ENCODE measurements around the gene BLVRA.
"Not testable (repeated sequence)": the region's sequence is repeated elsewhere in the genome, so short reads cannot be mapped to it uniquely, and the experiment has no call there.

Gene BLVRA

GRCh38 chr7:43810195-43810941, 51.9 kb downstream of the BLVRA start:
- peak; percentile 76 for DNase-seq

DNA sequence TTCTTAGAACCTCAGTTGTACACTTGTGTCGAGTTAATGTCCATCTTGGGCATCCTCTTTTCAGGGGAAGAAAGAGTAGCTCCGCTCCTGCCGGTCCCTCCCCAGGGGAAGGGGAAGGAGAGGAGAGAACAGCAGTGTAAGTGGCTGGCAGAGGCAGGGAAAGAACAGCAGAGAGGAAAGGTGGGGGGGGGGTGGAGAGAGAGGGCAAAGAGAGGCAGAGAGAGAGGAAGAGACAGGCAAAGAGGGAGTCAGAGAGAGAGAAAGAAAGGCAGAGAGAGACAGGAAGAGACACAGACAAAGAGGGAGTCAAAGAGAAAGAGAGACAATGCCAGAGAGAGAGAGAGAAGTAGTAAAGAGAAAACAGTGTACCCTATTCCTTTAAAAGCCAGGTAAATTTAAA, 56.9 kb downstream of the BLVRA start:
- DNase-seq, result no peak

GRCh38 chr7:43816046-43816797, 57.7 kb downstream of the BLVRA start:
- DNase-seq, result not testable (repeated sequence)

DNA sequence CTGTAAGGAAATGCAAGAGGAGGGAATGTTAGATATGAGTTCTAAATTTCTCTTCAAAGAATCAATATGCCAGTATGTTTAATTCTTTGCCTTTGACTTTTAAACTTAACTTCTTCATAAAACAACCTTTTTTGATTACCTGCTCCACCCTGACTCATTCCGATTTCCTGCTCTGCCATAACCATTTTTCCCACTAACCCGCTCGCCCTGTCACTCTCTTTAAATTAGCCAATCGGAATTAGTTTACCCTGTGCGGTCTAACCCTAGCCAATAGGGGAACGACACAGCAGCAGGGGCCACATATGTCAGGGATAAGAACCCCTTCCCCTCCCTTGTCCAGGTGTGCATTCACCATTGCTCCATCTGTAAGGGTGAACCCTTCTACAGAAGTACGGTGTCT, 64.9 kb downstream of the BLVRA start:
- DNase-seq, result not testable (repeated sequence)

GRCh38 chr7:43823941-43824340, 65.5 kb downstream of the BLVRA start:
- no peak for DNase-seq

DNA sequence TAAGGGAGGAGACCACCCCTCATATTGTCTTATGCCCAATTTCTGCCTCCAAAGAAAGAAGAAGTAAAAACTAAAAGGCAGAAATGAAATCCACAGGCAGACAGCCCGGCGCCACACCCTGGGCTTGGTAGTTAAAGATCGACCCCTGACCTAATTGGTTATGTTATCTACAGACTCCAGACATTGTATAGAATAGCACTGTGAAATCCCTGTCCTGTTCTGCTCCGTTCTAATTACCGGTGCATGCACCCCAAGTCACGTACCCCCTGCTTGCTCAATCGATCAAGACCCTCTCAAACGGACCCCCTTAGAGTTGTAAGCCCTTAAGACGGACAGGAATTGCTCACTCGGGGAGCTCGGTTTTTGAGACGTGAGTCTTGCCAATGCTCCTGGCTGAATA, 66.0 kb downstream of the BLVRA start:
- not testable (repeated sequence) for DNase-seq

- DNase-seq, result no peak
These were observed 66.5 kb downstream of the BLVRA start for GRCh38 chr7:43824963-43825362.

DNA sequence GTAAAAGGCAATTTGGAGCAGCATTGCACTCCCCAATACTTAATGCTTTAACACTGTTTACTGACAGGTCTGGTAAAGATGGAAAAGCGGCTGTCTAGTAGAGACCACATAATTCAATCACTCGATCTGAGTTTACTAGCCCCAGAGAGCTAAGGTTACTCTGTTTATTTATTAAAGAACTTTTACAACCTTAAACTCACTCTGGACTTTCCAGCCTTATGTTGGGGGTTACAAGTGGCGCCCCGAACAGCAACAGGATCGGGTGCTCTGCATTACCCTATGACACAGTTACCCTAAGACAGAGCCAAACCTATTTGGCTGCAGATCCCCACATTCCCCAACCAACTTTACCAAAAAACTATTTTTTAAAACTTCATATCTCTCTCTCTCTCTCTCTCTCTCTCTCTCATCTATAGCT, 66.9 kb downstream of the BLVRA start:
- DNase-seq, result no peak

DNA sequence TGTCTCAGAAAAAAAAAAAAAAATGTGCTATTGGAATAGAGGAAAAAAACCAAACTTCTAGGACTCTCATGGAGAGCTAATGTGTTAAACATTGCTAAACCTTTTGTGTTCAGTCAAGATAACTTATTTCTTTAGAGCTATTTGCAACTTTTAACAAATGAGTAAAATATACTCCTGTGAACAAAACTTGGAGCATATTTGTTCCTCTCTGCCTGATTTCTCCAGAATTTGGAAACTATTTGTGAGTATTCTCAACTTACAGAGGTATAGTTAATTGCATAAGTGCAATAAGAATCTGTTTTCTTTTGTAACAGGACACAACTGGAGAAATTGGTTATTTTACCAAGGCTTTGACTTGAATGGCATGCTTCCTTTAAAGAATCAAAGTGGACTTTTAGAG, 72.4 kb downstream of the BLVRA start:
- not testable (repeated sequence) for DNase-seq

DNA sequence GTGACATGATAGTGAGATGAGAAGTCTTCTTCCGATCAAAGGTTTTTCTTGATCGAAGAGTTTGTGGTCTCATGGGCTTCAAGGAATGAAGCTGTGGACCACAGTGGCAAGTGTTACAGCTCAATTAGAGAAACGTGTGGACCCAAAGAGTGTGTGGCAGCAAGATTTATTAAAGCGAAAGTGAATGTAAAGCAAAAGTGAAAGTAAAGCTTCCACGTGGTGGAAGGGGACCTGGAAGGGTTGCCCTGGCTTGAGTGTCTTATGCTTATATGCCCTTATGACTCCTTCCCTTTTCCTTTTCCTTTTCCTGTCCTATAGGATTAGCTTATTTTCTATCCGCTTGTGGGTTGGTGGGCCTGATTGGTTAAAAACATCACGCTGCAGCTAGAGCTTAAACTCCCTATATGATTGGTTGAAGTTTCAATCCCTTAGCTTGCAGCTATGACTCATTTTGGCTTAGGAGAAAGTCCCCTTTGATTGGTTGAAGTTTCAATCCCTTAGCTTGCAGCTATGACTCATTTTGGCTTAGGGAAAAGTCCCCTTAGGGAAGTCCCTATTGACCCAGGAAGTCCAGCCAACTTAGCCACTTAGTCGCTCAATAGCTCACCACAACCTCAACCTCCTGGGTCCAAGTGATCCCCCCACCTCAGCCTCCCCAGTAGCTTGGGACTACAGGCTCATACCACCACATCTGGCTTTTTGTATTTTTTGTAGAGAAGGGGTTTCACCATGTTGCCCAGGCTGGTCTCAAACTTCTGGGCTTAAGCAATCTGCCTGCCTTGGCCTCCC, 76.2 kb downstream of the BLVRA start:
- DNase-seq, result no peak

- DNase-seq, result no peak
These were observed 79.8 kb downstream of the BLVRA start for GRCh38 chr7:43838201-43838658.

DNA sequence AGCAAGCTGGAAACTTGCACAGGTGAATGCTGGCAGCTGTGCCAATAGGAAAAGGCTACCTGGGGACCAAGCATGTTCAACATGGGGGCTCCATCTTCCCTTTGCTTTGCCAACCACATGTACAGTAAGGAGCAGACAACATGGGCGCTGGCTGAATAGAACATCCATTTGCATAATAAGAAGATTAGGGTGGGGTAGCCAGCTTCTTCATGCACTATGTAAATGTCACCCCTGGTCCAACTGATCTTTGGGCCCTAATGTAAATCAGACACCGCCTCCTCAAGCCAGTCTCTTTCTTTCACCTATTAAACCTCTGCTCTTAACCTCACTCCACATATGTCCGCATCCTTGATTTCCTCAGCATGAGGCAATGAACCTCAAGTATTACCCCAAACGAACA, 84.8 kb downstream of the BLVRA start:
- no peak for DNase-seq

GRCh38 chr7:43844257-43844656, 85.8 kb downstream of the BLVRA start:
- DNase-seq, result no peak

GRCh38 chr7:43844662-43845061, 86.2 kb downstream of the BLVRA start:
- DNase-seq, result no peak

GRCh38 chr7:43847496-43847895, 89.0 kb downstream of the BLVRA start:
- no peak for DNase-seq

- DNase-seq, result no peak
These were observed 90.6 kb downstream of the BLVRA start for GRCh38 chr7:43849047-43849446.

DNA sequence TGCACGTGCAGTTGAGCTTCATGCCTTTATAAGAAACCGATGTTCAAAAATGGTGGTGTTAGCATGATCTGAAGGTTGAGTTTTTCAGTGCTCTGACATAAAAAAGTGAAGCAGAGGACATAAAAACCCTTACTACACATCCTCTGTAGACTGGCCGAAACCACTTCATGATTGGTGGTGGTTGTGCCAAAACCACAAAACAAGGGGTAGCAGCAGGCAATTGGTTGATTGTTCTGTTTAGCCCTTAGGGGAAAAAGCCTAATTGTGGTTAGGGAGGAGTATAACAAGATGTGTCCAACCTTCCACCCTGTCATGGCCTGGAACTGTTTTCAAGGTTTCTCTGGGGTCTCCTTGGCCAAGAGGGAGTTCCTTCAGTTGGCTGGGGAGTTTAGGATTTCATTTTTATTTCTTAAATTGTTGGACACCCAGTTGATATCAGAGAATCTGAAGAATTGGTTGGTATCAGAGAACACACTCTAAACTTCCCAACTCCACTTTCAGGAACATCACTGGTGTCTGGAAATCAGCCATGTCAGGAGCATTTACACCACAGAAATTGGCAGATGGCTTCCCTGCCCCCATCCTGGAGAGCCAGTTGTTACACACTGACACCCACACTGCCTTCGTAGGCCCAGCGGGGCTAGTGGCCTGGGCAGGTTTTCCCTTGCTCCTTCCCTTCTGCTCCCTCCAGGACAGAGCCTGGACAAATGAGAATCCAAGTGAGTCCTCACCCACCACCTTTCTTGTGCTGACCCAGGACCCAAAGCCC, 92.1 kb downstream of the BLVRA start:
- no peak for DNase-seq

GRCh38 chr7:43851805-43852204, 93.3 kb downstream of the BLVRA start:
- DNase-seq, result no peak

DNA sequence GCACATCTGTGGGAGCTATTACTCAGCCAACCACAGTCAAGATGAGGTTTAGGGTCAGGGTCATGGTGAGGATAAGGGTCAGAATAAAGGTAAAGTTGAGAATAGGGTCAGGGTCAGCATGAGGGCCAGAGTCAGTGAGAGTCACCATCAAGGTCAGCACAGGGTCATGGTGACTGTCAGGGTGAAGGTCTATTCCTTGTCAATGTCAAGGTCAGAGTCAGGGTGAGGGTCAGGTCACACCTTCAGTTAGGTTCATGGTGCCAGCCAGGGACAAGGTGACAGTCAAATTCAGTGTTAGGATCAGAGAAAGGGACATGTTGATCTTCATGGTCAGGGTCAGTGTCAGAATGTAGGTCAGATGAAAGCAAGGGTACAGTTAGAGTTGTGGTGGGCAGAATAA, 96.7 kb downstream of the BLVRA start:
- no peak for DNase-seq

- no peak for DNase-seq
These were observed 97.8 kb downstream of the BLVRA start for GRCh38 chr7:43856316-43856715.
